B cell (primary cell): Measurements from ENCODE around the gene FBXO34.

Experiments used
- CTCF ChIP-seq: fragments of 200-600 bp; IDR thresholded peaks from one replicate; pipeline ENCODE4 v1.8.0; 2022; ENCODE audit warnings: antibody characterized with exemption, mild to moderate bottlenecking
- EZH2 ChIP-seq: IDR thresholded peaks from 2 replicates; pipeline ENCODE4 v1.6.1; 2012; ENCODE audit warnings: borderline replicate concordance, low read depth, mild to moderate bottlenecking, moderate library complexity, low read length; ENCODE audit not compliant: insufficient read depth, poor library complexity, severe bottlenecking

- TF ChIP-seq CTCF (no peak), EZH2 (no peak)
Observed at GRCh38 chr14:55383541-55384140, 112.4 kb downstream of the FBXO34 start.
